Measurements from ENCODE around the gene PPL.
"Not testable (repeated sequence)": the region's sequence is repeated elsewhere in the genome, so short reads cannot be mapped to it uniquely, and the experiment has no call there.

The PPL gene

DNA sequence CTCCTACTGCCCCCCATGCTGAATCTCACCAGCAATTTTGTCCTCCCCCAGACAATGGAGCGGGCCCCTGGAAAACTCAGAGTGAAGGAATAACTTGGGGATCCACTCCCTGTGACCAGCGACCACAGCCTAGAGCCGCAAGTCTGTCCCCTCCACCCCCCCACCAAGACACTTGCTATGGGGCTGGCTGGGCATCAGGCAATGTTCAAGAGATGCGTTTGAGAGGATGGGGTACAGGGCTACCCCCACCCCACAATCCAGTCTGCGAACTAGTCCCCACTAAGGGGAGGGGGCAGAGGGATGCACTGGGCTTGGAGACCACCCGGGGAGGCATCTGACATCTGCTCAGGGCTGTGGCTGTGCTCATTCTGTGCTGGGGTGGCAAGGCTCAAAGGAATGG is 2.4 kb downstream of the PPL start:
- FAIRE-seq = no peak

- no peak for FAIRE-seq
These were observed 3.0 kb downstream of the PPL start for GRCh38 chr16:4933871-4934395.

- FAIRE-seq = no peak
These were observed 3.5 kb downstream of the PPL start for GRCh38 chr16:4933433-4933832.

GRCh38 chr16:4931381-4931780 is 5.6 kb downstream of the PPL start:
- no peak for FAIRE-seq

DNA sequence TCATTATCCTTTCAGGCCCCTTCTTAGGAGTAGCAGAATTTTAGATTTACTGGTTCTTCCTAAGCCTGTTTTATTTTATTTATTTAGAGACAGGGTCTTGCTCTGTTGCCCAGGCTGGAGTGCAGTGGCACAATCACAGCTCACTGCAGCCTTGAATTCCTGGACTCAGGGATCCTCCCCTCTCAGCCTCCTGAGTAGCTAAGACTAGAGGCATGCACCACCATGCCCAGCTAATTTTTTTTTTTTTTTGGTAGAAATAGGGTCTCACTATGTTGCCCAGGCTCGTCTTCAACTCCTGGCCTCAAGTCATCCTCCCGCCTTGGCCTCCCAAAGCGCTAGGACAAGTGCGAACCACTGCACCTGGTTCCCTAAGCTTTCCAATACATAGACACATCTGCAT is 7.3 kb downstream of the PPL start:
- FAIRE-seq = not testable (repeated sequence)

- no peak for FAIRE-seq
These were observed 8.7 kb downstream of the PPL start for GRCh38 chr16:4928227-4928626.

DNA sequence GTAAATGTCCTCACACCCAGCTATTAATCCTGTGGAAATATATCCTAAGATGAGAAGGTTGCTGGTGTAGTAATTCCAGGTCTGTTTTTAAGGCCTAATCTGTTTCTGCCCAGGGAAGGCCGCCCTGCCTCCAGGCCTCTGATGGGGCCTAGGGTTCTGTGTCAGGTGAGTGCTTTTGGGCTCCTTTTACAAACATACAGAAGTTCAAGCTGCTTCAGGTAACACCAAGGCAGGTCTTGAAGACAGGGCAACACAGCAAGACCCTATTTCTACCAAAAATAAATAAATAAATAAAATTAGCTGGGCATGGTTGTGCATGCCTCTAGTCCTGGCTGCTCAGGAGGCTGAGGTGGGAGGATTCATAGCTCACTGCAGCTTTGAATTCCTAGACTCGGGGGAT is 9.3 kb downstream of the PPL start:
- FAIRE-seq = no peak

DNA sequence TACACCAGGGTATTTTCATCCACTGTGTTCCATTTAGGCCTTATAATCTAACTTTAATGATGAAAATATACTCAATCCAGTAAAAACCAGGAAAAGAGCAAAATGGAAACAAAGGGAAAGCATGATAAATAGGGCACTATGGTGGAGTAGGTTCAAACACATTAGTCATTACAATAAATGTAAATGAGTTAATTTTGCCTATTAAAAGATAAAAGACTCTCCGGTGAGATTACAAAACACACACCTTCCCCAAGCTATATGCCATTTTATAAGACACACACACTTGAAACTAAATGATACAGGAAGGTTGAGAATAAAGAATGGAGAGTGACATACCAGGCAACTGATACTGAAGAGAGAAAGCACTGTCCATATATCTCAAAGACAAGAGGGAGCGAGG is 10.0 kb downstream of the PPL start:
- FAIRE-seq = no peak

GRCh38 chr16:4925791-4926190 is 11.2 kb downstream of the PPL start:
- no peak for FAIRE-seq

GRCh38 chr16:4925293-4925607 is 11.7 kb downstream of the PPL start:
- FAIRE-seq = no peak

- FAIRE-seq = no peak
These were observed 12.2 kb downstream of the PPL start for GRCh38 chr16:4924593-4925292.

DNA sequence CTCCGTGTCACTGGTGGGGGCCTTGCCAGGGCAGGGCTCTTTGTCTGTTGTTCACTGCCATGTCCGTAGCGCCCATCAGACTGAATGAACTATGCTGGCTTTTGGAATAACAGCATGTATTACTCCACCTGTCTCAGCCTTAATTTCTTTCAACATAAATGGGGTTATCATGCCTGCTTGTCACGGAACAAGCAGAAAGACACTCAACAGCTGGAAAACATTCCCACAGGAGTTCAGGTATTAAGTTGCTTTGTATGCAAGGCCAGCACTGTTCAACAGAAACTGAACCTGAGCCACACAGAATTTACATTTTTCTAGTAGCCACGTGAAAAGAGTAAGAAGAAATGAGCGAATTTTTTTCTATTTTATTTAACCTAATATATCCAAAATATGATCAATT is 13.1 kb downstream of the PPL start:
- no peak for FAIRE-seq

DNA sequence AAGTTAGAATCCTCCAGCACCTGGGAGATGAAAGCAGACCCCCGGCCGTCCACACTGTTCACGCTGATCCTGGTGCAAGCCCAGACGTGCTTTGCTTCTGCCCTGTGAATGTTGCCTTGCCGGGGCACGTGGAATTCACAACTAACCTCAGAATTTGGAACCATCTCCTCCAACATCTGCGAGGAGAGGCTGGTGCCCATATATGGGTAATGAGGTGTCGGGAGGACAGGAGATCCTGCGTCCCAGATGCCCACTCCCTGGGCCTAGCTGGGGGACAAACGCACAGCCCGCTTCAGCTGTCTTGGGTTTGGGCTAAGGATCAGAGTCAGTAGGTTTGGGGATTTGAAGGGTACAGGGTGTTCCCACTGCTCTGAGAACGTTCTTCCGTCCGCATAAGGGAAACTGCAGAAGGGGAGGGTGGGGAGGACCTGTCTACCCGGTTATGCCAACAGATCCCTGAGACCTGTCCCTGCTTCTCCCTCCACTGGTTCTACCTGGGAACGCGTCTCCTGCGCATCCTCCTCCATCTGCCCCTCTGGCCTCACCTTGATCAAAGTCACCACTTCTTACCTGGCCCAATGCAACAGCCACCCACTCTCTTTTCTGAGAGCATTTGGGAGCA is 14.1 kb downstream of the PPL start:
- no peak for FAIRE-seq

DNA sequence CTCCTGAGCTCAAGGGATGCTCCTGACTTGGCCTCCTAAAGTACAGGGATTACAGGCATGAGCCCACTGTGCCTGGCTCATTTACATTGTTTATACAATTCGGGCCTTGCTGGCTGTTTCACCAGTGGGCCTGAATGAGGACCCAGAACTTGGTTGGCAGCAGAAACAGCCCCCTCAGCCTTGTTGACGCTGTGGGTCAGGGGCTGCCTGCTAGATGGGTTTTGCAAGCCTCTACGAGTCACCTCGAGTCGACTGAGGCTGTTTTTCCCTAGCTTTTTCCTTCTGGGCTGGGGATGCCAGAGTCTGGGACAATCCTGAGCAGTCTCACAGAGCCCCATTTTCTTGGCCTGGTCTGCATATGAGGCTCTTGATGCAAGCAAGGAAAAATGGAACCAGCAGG is 16.1 kb downstream of the PPL start:
- FAIRE-seq = no peak

DNA sequence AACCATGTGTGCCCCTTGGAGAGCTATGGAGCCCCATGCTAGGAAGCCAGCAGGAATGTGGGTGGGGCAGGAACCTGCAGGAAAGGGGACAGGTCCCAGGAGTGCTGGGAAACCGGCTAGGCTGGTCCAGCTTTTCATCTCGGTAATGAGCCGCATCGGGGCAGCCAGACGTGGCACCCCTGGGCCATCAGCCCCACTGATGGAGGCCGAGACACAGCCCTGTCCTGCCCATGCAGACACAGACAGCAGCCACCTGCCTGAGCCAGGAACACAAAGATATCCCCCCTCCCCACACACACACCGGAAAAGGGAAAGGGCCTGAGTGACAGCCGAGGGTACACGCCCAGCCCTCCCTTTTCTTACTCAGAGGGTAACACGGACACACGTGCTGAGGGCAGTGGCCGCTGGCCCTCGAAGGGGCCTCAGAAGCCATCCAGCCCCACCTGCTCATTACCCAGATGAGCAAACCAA is 18.1 kb downstream of the PPL start:
- FAIRE-seq = no peak

DNA sequence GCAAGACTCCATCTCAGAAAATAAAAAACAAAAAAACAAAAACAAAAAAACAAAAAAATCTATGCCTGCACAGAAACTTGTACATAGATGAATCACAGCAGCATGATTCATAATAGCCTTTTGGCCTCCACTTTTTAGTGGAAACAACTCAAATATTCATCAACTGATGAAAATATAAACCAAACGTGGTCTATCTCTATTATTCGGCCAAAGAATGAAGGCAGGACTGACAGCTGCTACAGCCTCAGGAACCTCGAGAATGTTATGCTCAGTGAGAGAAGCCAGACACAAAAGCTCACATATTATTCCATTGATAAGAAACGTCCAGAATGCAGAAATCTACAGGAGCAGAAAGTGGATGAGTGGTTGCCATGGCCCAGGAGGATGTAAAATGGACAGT is 19.8 kb downstream of the PPL start:
- no peak for FAIRE-seq

- FAIRE-seq = no peak
These were observed 21.7 kb downstream of the PPL start for GRCh38 chr16:4915226-4915761.

DNA sequence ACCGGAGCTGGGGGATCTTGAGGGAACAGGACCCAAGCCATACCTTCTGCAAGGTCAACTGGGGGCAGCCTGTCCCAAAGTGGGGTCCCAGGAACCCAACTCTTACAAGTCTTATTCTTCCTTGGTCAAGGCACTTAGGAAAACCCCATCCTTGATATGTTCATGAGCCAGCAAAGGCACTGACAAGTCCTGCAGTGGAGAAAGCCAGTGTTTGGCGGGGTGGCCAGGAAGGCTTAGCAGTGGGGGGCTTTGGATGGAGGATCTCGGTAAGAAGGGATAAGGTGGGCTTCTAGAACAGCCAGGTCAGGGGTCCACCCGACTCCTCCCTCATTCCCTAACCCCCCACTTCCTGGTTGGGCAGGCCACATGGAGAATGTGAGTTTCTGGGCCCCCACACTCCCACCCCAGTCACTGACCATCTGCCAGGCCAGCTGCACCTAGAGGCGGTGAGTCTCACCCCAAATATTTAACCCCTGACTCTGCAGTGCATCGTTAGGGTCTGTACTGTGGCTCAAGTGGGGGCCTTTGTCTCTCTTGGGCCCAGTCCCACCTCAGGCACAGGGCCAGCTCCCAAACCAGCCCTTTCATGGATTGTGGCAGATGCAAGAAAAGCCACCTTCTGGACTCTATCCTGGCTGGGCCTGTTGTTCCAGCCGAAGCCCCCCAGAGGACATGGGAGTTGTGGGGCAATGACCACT is 22.3 kb downstream of the PPL start:
- FAIRE-seq = no peak

- FAIRE-seq = no peak
These were observed 23.0 kb downstream of the PPL start for GRCh38 chr16:4913774-4914525.

DNA sequence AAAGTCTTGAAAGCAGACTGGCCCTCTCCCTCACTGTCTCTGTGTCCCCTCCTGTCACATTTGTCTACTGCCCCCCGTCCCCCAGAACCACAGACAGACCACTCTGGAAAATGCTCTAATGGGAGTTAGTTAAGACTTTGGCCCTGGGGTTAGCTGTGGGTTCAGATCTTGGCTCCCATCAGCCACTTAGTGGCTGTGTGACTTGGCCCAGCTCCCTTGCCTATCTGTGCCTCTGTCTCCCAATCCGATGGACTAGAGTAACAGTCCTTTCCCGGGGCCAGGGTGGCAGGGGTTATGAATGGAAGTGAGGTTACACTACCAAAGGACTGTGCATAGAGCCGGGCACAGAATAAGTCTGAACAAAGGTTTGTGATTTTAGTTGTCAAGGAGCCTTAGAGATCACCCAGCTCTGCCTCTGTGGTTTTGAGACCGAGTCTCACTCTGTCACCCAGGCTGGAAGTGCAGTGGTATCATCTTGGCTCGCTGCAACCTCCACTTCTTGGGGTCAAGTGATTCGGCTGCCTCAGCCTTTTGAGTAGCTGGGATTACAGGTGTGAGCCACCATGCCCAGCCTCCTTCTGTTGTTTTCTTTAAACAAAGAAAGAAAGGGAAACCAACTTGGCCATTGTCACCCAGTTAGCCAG is 23.7 kb downstream of the PPL start:
- FAIRE-seq = no peak

DNA sequence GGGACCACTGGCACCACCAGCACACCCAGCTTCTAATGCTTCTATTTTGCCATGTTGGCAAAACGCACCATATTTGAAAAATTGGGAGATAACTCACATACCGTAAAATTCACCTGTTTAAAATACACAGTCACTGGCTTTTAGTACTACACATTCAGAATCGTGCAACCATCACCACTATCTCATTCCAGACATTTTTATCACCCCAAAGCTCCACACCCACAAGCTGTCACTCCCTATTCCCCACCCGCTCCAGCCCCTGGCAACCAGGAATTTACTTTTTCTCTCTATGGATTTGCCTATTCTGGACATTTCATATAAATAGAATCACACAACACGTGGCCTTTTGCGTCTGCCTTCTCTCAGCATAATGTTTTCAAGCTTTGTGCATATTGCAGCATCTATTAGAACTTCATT is 25.0 kb downstream of the PPL start:
- FAIRE-seq = no peak

- no peak for FAIRE-seq
These were observed 26.1 kb downstream of the PPL start for GRCh38 chr16:4910828-4911227.

Measured in colon (tissue), 2 donors.